ENCODE results near the gene SLC43A2. TPM values are rescaled to one million over a fixed set of nuclear protein-coding genes. Genes with fewer than 3 reads are reported as not detected.

SLC43A2 gene
- polyA plus RNA-seq, 1 of the 3 experiments (the other 2 are of a cell fraction) = 9.8 TPM

DNA sequence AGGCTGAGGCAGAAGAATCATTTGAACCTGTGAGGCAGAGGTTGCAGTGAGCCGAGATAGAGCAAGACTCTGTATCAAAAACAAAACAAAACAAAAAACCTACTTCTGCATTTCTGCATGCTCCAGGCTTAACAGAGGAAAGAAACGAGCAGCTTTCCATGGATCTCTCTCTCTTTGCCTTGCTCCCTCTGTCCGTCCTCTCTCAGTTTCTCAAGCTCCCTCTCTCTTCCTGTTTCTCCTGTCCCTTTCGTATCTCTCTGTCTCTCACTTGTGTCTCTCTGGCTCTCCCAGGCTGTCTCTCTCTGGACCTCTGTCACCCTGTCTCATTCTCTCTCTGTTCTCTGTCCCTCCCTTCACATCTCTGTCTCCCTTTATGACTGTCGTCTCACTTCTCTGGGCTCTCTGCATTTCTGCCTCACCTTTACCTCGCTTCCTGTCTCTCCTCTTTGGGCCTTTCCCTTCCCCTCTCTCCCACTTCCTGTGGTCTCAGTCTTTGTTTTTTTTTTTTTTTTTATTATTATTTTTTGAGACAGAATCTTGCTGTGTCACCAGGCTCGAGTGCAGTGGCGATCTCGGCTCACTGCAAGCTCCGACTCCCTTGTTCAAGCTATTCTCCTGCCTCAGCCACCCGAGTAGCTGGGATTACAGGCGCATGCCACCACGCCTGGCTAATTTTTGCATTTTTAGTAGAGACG, 62.0 kb downstream of the SLC43A2 start:
- H3K9me2 ChIP-seq = no peaks in the 10 kb centered on the region
- no peak overlapping the region for H3K4me2 ChIP-seq
- no peak overlapping the region for H3K9ac ChIP-seq
- H4K20me1 ChIP-seq (ENCODE audit: insufficient read depth) = peaks cover 4% of the 10 kb centered on the region
- H3K36me3 ChIP-seq (replicated peaks in 1 of 2; ENCODE audit: control insufficient read depth in 1 of 2, insufficient read depth in 2 of 2, low read length in 1 of 2) = no peaks in the 10 kb centered on the region
- ChIA-PET POLR2A (no interaction called here), CTCF (interaction anchor here (0.9 kb wide), 1 partner anchor 8 kb away, joined by 4 read pairs; no protein-coding TSS in a partner anchor)
- TF ChIP-seq RAD21 (IDR thresholded peaks at IDR 0.05; ENCODE audit: low read length) (no peak), RCOR1 (IDR thresholded peaks at IDR 0.05; ENCODE audit: low read length) (no peak), POLR2AphosphoS5 (IDR thresholded peaks at IDR 0.05; ENCODE audit: low read depth, low read length) (no peak), TEAD4 (IDR thresholded peaks at IDR 0.05; ENCODE audit: borderline replicate concordance, insufficient read depth) (no peak)
- TF ChIP-seq, protein P1, sequence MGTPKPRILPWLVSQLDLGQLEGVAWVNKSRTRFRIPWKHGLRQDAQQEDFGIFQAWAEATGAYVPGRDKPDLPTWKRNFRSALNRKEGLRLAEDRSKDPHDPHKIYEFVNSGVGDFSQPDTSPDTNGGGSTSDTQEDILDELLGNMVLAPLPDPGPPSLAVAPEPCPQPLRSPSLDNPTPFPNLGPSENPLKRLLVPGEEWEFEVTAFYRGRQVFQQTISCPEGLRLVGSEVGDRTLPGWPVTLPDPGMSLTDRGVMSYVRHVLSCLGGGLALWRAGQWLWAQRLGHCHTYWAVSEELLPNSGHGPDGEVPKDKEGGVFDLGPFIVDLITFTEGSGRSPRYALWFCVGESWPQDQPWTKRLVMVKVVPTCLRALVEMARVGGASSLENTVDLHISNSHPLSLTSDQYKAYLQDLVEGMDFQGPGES (IDR thresholded peaks at IDR 0.05; ENCODE audit: low read depth, low read length) = no peak
- TF ChIP-seq, protein P2, sequence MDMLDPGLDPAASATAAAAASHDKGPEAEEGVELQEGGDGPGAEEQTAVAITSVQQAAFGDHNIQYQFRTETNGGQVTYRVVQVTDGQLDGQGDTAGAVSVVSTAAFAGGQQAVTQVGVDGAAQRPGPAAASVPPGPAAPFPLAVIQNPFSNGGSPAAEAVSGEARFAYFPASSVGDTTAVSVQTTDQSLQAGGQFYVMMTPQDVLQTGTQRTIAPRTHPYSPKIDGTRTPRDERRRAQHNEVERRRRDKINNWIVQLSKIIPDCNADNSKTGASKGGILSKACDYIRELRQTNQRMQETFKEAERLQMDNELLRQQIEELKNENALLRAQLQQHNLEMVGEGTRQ (IDR thresholded peaks at IDR 0.05; ENCODE audit: borderline replicate concordance, low read depth, low read length) = no peak
- TF ChIP-seq, protein P3, sequence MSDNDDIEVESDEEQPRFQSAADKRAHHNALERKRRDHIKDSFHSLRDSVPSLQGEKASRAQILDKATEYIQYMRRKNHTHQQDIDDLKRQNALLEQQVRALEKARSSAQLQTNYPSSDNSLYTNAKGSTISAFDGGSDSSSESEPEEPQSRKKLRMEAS (IDR thresholded peaks at IDR 0.05; ENCODE audit: low read depth) = no peak
- no peak for DNase-seq
- H3K4me1 ChIP-seq (ENCODE audit: control insufficient read depth in 1 of 2, insufficient read depth in 2 of 2, low read depth in 1 of 2, low read length in 1 of 2) = peaks cover 0 to 7% of the 10 kb centered on the region in 2 experiments; a peak in 1 of 4 replicates
- WGBS (ENCODE audit: low lambda C conversion rate) = 82% methylated on average over 14 of the region's 14 CpGs
- no peaks in the 10 kb centered on the region for H3K9me3 ChIP-seq
- no peaks in the 10 kb centered on the region for H3F3A ChIP-seq (replicated peaks; ENCODE audit: insufficient read depth)
- no peak overlapping the region for H3K27ac ChIP-seq (ENCODE audit: low read depth in 2 of 2, low read length in 1 of 2)
- peaks cover 4% of the 10 kb centered on the region; the same call in 1 of the 2 replicates for H3K79me2 ChIP-seq (ENCODE audit: insufficient read depth)
- no peaks in the 10 kb centered on the region for H3K27me3 ChIP-seq (ENCODE audit: insufficient read depth)
- H3K4me3 ChIP-seq (ENCODE audit: low read depth in 2 of 2, low read length in 1 of 2) = no peak overlapping the region
- peak overlapping the region; percentile 78; the same call in 1 of the 2 replicates for H2AFZ ChIP-seq (ENCODE audit: low read depth)

DNA sequence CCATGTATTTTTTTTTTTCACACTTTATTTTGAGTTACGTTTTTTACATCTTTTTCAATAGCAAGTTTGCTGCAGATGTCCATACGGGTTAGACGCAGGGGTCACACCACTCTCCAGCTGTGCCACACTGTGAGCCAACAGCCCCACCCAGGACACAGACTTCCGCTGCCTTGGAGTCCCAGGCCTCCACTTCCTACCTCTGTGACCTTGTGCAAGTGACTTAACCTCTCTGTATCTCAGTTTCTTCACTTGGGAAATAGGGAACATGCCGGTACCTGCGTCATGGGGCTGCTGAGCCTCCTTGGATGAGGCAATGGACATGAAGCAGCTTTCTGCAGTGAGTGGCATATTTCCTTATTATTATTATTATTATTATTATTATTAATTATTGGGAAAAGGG, 62.8 kb downstream of the SLC43A2 start:
- Histone ChIP-seq H3K4me2 (no peak overlapping the region), H3K4me3 (ENCODE audit: low read depth in 2 of 2, low read length in 1 of 2) (no peak overlapping the region), H4K20me1 (ENCODE audit: insufficient read depth) (peaks cover 12% of the 10 kb centered on the region), H3K9me3 (no peaks in the 10 kb centered on the region), H3K27me3 (ENCODE audit: insufficient read depth) (no peaks in the 10 kb centered on the region), H3K79me2 (ENCODE audit: insufficient read depth) (peaks cover 11% of the 10 kb centered on the region), H3K36me3 (replicated peaks in 1 of 2; ENCODE audit: control insufficient read depth in 1 of 2, insufficient read depth in 2 of 2, low read length in 1 of 2) (no peaks in the 10 kb centered on the region), H3K27ac (ENCODE audit: low read depth in 2 of 2, low read length in 1 of 2) (no peak overlapping the region), H3F3A (replicated peaks; ENCODE audit: insufficient read depth) (no peaks in the 10 kb centered on the region), H3K9ac (no peak overlapping the region), H2AFZ (ENCODE audit: low read depth) (no peak overlapping the region), H3K4me1 (ENCODE audit: control insufficient read depth in 1 of 2, insufficient read depth in 2 of 2, low read depth in 1 of 2, low read length in 1 of 2) (peaks cover 0 to 15% of the 10 kb centered on the region in 2 experiments; a peak in 1 of 4 replicates), H3K9me2 (no peaks in the 10 kb centered on the region)
- DNase-seq = no peak
- TF ChIP-seq FOXJ3 (CRISPR knock-in tag; IDR thresholded peaks at IDR 0.05) (no peak), YY1 (IDR thresholded peaks at IDR 0.05; ENCODE audit: low read depth) (no peak), EP300 (IDR thresholded peaks at IDR 0.05; ENCODE audit: borderline replicate concordance in 1 of 2, low read depth in 1 of 2, low read length in 1 of 2) (no peak), RXRA (IDR thresholded peaks at IDR 0.05; ENCODE audit: borderline replicate concordance, low read depth) (no peak), RAD21 (IDR thresholded peaks at IDR 0.05; ENCODE audit: low read length) (no peak), TCF12 (IDR thresholded peaks at IDR 0.05) (no peak), MXI1 (IDR thresholded peaks at IDR 0.05; ENCODE audit: low read depth, low read length) (no peak)
- TF ChIP-seq, protein P4, sequence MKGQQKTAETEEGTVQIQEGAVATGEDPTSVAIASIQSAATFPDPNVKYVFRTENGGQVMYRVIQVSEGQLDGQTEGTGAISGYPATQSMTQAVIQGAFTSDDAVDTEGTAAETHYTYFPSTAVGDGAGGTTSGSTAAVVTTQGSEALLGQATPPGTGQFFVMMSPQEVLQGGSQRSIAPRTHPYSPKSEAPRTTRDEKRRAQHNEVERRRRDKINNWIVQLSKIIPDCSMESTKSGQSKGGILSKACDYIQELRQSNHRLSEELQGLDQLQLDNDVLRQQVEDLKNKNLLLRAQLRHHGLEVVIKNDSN (IDR thresholded peaks at IDR 0.05; ENCODE audit: borderline replicate concordance, low read depth) = no peak
- TF ChIP-seq, protein P5, sequence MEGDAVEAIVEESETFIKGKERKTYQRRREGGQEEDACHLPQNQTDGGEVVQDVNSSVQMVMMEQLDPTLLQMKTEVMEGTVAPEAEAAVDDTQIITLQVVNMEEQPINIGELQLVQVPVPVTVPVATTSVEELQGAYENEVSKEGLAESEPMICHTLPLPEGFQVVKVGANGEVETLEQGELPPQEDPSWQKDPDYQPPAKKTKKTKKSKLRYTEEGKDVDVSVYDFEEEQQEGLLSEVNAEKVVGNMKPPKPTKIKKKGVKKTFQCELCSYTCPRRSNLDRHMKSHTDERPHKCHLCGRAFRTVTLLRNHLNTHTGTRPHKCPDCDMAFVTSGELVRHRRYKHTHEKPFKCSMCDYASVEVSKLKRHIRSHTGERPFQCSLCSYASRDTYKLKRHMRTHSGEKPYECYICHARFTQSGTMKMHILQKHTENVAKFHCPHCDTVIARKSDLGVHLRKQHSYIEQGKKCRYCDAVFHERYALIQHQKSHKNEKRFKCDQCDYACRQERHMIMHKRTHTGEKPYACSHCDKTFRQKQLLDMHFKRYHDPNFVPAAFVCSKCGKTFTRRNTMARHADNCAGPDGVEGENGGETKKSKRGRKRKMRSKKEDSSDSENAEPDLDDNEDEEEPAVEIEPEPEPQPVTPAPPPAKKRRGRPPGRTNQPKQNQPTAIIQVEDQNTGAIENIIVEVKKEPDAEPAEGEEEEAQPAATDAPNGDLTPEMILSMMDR (IDR thresholded peaks at IDR 0.05) = no peak
- ChIA-PET CTCF (interaction anchor here (0.9 kb wide), 1 partner anchor 8 kb away, joined by 4 read pairs; no protein-coding TSS in a partner anchor), POLR2A (no interaction called here)
- WGBS (ENCODE audit: low lambda C conversion rate) = 62% methylated on average over 6 of the region's 6 CpGs

Data from SK-N-SH (cell line).